CD4-positive, alpha-beta T cell treated with Interleukin-12 subunit alpha and Interleukin-12 subunit beta, for 1 hour (primary cell): Measurements from ENCODE around the gene PNKP.

Experiments used
- DNase-seq: peaks from one replicate; pipeline ENCODE4 v3.0.0-alpha.2; 2020

The PNKP gene

GRCh38 chr19:49874503-49875157 is 7.3 kb upstream of the PNKP start:
- DNase-seq = no peak

DNA sequence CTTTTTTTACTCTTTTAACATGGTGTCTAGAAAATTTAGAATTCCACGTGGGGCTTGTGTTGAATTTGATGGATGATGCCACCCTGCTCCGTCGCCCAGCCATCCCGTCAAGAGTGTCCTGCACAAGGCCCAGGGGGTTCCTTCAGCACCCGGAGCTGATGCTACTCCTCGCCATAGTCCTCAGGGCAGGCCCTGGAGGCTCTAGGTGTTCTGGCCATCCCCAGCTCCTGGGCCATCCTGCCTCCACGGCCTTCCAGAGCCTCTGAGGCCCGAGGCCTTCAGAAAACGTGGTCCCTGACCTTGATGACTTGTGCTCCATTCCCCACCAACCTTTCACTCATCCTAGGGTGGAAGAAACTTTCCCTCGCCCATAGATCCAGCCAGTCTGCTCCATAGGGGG is 6.5 kb upstream of the PNKP start:
- DNase-seq = no peak

GRCh38 chr19:49873129-49873521 is 5.7 kb upstream of the PNKP start:
- no peak for DNase-seq

DNA sequence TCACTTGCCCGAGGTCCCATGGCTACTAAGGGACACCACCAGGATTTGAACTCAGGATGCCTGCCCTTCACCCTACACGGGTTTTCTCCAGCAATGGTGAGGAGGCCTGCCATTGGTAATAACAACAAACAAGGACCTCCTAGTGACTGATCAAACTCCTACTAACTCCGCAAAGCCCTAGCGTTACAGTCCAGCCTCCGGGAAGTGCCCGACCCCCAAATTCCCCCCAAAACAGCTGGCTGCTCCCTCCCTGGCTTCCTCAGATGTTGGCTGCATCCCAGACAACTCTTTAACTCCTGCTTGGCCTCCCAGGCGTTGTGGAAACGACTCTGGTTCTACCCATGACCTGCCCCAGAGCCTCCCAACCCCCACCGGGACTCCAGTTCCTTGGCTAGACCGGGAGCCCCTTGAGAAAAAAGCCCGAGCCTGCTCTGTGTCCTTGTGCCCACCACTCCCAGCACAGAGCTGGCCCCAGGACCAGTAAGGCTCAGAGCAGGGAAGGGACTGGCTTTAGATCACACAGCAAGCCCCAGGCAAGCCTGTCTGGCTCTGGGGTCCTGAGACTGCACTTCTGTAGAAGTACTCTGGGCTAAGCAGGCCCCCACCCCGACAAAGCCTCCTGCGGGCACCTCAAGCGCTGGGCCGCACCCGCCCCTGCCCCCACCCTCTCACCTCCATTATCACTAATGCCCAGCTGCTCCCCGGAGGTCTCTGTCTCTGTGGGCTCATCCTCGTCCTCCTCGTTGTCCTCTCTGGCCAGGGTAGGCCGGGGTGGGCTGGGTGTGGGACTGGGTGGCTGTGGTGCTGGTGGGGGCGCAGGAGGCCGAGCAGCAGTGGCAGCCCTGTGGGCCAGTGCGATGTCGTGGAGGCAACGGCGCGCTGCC is 5.1 kb upstream of the PNKP start:
- no peak for DNase-seq

- DNase-seq = no peak
Observed at GRCh38 chr19:49871349-49871985, 4.1 kb upstream of the PNKP start.

GRCh38 chr19:49870309-49870901 is 3.0 kb upstream of the PNKP start:
- no peak for DNase-seq

DNA sequence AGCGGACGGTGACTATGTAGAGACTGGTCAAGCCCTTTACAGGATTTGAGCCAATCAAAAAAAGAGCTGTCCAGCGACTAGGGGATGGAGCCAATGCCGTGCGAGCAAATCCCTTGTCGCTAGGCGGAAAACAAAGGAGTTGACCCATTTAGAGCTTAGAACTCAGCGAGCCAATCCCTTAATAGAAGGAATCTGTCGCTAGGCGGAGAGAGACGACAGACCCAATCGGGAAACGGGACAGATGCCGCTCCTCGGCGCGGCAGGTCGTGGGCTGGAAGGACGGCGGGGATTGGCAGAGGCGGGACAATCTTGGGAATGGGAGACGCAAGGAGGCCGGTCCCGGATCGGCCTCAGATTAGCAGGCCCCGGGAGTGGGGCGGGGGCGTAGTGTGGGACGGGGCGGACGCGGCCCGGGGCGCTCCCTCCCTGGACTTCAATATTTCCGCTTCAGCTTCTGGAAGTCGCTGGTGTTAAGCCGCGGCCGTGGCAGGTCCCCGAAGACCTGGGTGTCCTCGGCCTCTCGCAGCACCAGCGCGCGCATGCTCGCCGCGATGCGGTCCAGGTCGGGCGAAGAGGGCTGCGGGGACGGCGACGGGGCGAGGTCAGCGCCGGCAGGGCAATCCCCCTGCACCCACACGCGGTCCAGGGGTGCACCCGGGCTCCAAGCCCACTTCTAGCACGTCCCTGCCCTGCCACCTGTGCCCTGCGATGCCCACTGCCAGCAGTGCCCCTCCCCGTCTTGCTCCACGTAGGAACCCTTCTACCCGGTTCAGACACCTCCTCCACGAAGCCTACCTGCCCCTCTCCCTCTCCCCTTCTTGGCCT is 2.3 kb upstream of the PNKP start:
- DNase-seq = peak; percentile 98

DNA sequence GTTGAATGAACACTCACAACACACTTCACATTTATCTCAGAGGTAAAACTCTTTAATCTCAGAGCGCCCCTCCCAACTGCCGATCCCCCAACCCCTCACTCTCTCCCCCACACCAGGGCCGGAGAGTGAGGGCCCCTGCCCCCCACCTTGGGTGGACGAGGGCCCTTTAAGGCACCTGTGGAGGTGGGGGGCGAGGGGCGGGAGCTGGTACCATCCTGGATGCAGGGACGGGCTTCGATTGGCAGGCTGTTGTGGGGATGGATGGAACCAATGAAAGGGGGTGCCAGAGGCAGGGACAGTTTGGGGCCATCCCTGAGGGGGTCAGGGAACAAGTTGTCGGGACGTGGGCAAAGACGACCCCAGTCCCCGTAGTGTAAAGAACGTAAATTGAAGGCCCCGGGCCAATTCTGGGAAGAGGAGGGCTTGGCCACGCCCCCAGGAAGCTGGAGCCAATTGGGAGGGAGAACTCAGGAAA is 1.7 kb upstream of the PNKP start:
- DNase-seq = no peak

GRCh38 chr19:49864890-49865289 is 2.5 kb downstream of the PNKP start:
- no peak for DNase-seq

- no peak for DNase-seq
Observed at GRCh38 chr19:49863935-49864320, 3.4 kb downstream of the PNKP start.

DNA sequence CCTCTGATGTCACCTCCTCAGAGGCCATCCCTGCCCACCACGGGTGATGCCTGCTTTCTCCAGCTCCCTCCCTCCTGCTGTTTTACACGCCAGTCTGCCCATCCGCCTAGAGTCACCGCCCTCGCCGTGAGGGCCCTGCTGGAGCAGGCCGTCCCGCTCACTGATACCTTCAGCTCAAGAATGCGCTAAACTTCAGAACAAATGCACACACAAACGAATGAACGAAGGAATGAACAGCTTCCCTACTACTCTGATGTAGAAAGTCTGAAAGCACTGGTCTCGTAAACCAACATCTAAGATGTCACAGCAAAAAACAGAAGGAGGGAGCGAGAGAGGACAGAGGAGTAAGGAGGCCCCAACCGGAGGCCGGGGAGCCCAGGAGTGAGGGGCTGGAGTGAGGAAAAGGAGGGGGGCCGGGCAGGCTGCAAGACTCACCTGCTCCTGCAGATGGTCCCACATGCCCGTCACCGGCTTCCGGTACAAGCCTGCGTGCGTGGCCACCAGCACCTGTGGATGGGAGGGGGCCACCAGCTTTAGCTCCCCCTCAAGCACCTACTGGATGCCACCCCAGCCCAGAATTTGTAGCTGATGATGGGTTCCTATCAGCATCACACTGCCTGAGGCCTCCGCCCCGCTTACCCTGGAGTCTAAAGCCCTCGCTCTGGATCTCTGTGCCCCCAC is 4.0 kb downstream of the PNKP start:
- DNase-seq = no peak

DNA sequence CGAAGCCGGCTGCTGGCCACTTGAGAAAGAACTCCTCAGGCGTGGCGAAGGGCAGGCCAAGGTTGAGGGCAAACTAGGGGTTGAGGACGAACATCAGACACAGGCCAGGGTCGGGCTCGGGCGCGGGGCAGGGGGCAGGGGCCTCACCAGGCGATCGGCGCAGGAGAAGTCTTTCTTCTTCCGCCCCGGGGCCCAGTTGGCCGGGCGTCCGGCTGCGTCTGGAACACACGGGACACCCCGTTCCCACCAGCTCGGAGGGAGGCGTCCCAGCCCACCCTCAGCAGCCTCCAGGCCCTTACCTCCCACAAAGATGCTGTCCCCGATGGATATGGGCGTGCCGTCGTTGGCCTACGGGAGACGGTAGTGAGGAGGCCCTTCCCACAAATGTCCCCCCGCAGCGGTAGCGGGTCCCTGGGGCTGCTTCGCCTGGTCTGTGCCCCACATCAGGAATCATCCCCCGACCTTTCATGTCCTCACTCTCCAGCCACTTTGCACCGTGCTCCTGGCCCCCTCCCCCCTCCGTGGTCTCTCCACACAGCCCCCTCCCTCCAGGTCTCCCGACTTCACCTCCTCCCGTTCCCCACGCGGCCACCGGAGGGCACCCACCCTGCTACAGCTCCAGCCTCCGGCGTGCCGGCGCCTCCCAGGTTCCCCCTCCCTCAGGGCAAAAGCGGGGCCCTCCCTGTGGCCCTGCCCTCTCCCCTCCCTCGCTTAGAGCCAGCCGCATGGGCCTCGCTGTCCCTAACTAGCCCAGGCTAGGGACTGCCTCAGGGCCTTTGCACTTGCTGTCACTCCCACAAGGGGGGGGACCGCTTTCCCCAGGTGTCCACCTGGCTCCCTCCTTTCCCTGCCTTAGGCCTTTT is 4.8 kb downstream of the PNKP start:
- DNase-seq = no peak

DNA sequence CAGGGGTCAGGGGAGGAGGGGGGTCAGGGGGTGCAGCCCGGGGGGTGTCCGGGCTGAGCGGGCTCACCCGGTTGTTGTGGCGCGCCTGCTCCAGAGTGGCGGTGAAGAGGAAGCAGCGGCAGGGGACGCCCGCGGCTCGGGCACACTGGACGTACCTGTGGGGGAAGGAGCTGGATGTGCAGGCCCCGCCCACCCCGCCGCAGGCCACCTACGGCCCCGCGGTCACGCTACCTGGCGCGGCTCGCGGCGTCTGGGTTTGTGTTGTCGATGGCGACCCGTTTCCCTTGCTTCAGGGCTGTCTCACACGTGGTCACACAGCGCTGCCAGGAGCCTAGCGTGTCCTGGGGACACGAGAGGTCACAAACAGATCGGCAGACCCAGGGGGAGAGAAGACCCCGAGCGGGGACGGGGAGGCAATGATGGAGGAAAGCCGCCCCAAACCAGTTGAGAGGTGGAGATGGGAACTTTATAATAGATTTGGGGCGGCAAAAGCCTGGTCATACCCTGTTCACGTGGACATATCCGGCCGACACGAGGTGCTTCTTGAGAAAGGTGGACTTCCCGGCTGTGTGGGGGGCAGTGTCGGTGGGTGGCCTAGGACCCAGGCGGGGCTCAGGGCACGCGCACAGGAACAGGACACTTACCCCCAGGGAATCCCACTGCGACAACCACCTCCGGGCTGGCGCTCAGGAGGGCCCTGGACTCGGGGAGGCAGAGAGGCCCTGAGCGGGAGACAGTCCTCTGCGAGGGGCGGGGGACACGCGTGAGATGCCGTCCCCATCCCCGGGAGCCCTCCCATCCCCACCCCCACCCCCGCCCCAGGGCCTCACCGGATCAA is 5.6 kb downstream of the PNKP start:
- DNase-seq = no peak

DNA sequence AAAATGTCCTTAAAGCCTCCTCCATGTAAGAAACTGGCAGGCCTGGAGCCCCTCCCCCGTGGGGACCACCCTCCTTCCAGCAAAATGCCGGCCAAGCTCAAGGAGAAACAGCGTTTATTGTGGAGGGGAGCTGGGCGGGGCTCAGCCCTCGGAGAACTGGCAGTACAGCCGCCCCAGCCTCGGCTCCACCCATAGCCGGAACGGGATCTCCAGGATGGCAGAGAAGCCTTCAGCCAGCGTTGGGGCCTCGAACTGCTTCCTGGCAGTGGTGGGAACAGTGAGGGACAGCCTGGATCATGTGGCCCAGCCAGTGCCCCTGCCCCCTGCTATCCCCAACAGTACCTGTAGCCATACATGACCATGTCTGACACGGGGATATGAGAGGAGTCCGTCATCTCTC is 6.3 kb downstream of the PNKP start:
- no peak for DNase-seq

DNA sequence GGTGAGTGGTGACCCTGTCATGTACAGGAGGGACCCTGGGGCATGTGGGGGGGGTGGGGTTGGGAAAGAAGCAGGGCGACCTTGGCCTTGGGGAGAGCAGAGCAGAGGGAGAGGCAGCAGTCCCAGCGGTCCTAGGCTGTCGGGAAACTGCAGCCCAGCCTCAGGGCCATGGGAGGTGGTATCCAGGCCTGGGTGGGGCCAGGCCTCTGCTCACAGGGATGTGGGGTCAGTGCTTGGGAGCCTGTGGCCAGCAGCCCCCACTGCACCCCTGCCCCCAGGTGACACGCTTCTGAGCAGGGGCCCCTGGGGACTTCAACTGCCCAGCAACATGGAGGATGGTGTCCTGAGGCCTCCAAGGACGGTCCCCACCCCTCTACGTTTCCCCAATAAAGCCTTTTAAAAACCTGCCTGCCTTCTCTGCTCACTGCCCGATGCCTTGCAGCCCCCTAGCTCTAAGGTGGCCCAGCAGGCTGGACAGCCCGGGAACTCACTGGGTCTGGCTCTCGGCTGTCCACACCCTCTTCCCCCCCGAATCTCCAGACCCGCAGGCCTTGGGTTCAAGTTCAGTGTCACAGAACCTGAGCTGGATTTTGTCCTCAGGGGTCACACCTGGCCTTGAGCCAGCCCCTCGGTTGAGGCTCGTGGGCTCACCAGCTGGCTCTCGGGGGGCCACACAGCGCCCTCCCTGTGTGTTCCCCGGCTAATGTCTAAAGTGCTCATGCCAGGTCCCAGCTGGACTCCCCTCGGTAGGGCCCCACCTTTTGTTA is 6.9 kb downstream of the PNKP start:
- DNase-seq = no peak

- no peak for DNase-seq
Observed at GRCh38 chr19:49859682-49860335, 7.6 kb downstream of the PNKP start.

GRCh38 chr19:49858088-49858985 is 9.0 kb downstream of the PNKP start:
- DNase-seq = no peak

DNA sequence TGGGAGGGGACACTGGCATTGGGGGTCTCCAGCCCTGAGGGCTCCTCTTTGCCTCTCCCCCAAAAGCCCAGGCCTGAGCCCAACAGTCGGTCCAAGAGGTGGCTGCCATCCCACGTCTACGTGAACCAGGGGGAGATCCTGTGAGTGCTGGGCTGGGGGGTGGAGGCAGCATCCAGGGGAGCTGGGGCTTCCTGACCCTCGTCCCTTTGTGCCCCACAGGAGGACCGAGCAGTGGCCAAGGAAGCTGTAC is 9.6 kb downstream of the PNKP start:
- DNase-seq = no peak
